ENCODE results near the gene NMNAT2.

GRCh38 chr1:183244466-183244865 is 173.7 kb downstream of the NMNAT2 start:
- no peak for TF ChIP-seq CTCF (IDR thresholded peaks at IDR 0.05)
- no peak for TF ChIP-seq E2F5 (CRISPR knock-in tag; IDR thresholded peaks at IDR 0.05)
- TF ChIP-seq ZNF232 (CRISPR knock-in tag; IDR thresholded peaks at IDR 0.05), result no peak
- no peak for TF ChIP-seq SP1 (CRISPR knock-in tag; conservative IDR thresholded peaks at IDR 0.05)
